ENCODE results near the gene GNAI2.
"Not testable (repeated sequence)": the region's sequence is repeated elsewhere in the genome, so short reads cannot be mapped to it uniquely, and the experiment has no call there.

The GNAI2 gene

GRCh38 chr3:50264383-50264963 lies 28.5 kb downstream of the GNAI2 start:
- no peak for DNase-seq (ENCODE audit: low read depth)

- DNase-seq (ENCODE audit: low read depth): no peak
Measured at GRCh38 chr3:50264964-50265485, 29.0 kb downstream of the GNAI2 start.

GRCh38 chr3:50265571-50265970 lies 29.6 kb downstream of the GNAI2 start:
- DNase-seq (ENCODE audit: low read depth): no peak

- DNase-seq (ENCODE audit: low read depth): no peak
Measured at GRCh38 chr3:50266017-50266416, 30.0 kb downstream of the GNAI2 start.

- no peak for DNase-seq (ENCODE audit: low read depth)
Measured at GRCh38 chr3:50266836-50267235, 30.8 kb downstream of the GNAI2 start.

- DNase-seq (ENCODE audit: low read depth): no peak
Measured at GRCh38 chr3:50267280-50267913, 31.4 kb downstream of the GNAI2 start.

- DNase-seq (ENCODE audit: low read depth): no peak
Measured at GRCh38 chr3:50268276-50268675, 32.3 kb downstream of the GNAI2 start.

- DNase-seq (ENCODE audit: low read depth): no peak
Measured at GRCh38 chr3:50268703-50269451, 32.9 kb downstream of the GNAI2 start, which contains the start of gene SEMA3B. TSS of gene SEMA3B (plus strand) at chr3:50269147. CDS start at chr3:50269241, 94 bp downstream.

GRCh38 chr3:50269460-50269859 lies 33.5 kb downstream of the GNAI2 start:
- DNase-seq (ENCODE audit: low read depth): no peak

- no peak for DNase-seq (ENCODE audit: low read depth)
Measured at GRCh38 chr3:50269977-50270413, 34.0 kb downstream of the GNAI2 start.

GRCh38 chr3:50270422-50271224 lies 34.6 kb downstream of the GNAI2 start:
- no peak for DNase-seq (ENCODE audit: low read depth)

- no peak for DNase-seq (ENCODE audit: low read depth)
Measured at GRCh38 chr3:50271314-50271936, 35.4 kb downstream of the GNAI2 start.

GRCh38 chr3:50272538-50272910 lies 36.5 kb downstream of the GNAI2 start:
- DNase-seq (ENCODE audit: low read depth): not testable (repeated sequence)

GRCh38 chr3:50272911-50273688 lies 37.1 kb downstream of the GNAI2 start:
- DNase-seq (ENCODE audit: low read depth): peak; percentile 79

- DNase-seq (ENCODE audit: low read depth): no peak
Measured at GRCh38 chr3:50273689-50274065, 37.7 kb downstream of the GNAI2 start.

- peak; percentile 51 for DNase-seq (ENCODE audit: low read depth)
Measured at GRCh38 chr3:50274371-50275104, 38.5 kb downstream of the GNAI2 start.

- no peak for DNase-seq (ENCODE audit: low read depth)
Measured at GRCh38 chr3:50275141-50275995, 39.4 kb downstream of the GNAI2 start.

- DNase-seq (ENCODE audit: low read depth): no peak
Measured at GRCh38 chr3:50275996-50276761, 40.2 kb downstream of the GNAI2 start.

- no peak for DNase-seq (ENCODE audit: low read depth)
Measured at GRCh38 chr3:50276762-50277101, 40.7 kb downstream of the GNAI2 start.
